Germinal center (tissue), 1 donor: ENCODE measurements around the gene TRIM9.

Source experiments
- DNase-seq: peaks from one replicate; pipeline ENCODE4 v3.0.0; 2012; ENCODE audit warnings: mixed read lengths, low spot score

The TRIM9 gene

GRCh38 chr14:50935126-50936015, 159.5 kb downstream of the TRIM9 start:
- no peak for DNase-seq

- no peak for DNase-seq
Observed at GRCh38 chr14:50932592-50933495, 162.1 kb downstream of the TRIM9 start.

- no peak for DNase-seq
Observed at GRCh38 chr14:50932156-50932555, 162.7 kb downstream of the TRIM9 start.

- no peak for DNase-seq
Observed at GRCh38 chr14:50931559-50931958, 163.3 kb downstream of the TRIM9 start.

GRCh38 chr14:50929506-50929905, 165.4 kb downstream of the TRIM9 start:
- no peak for DNase-seq

GRCh38 chr14:50928002-50928635, 166.8 kb downstream of the TRIM9 start:
- DNase-seq: no peak

GRCh38 chr14:50926851-50927386, 168.0 kb downstream of the TRIM9 start:
- DNase-seq: no peak
